GM18870 (cell line): Measurements from ENCODE around the gene NOSTRIN.
"Not testable (repeated sequence)": the region's sequence is repeated elsewhere in the genome, so short reads cannot be mapped to it uniquely, and the experiment has no call there.

ENCODE experiments used
- ATAC-seq: cut with Tn5 transposase; IDR thresholded peaks from one replicate; pipeline ENCODE4 v1.9.1; 2021; ENCODE audit warnings: moderate library complexity; ENCODE audit not compliant: unreplicated experiment

NOSTRIN gene

GRCh38 chr2:168801961-168802858 is at the start of gene NOSTRIN:
TSS of gene NOSTRIN (plus strand) at chr2:168802637. CDS start at chr2:168802647, 10 bp downstream.
- ATAC-seq = no peak

GRCh38 chr2:168753765-168754329 is 48.6 kb upstream of the NOSTRIN start:
- no peak for ATAC-seq

GRCh38 chr2:168757223-168757622 is 45.2 kb upstream of the NOSTRIN start:
- no peak for ATAC-seq

GRCh38 chr2:168758970-168759820 is 43.2 kb upstream of the NOSTRIN start:
- no peak for ATAC-seq

- ATAC-seq = no peak
Observed at GRCh38 chr2:168765401-168765800, 37.0 kb upstream of the NOSTRIN start.

GRCh38 chr2:168766600-168766999 is 35.8 kb upstream of the NOSTRIN start:
- no peak for ATAC-seq

GRCh38 chr2:168767258-168767657 is 35.2 kb upstream of the NOSTRIN start:
- ATAC-seq = no peak

- ATAC-seq = not testable (repeated sequence)
Observed at GRCh38 chr2:168768357-168768756, 34.1 kb upstream of the NOSTRIN start.

GRCh38 chr2:168770796-168771195 is 31.6 kb upstream of the NOSTRIN start:
- no peak for ATAC-seq

- no peak for ATAC-seq
Observed at GRCh38 chr2:168772704-168773103, 29.7 kb upstream of the NOSTRIN start.

- ATAC-seq = no peak
Observed at GRCh38 chr2:168773128-168773527, 29.3 kb upstream of the NOSTRIN start.

GRCh38 chr2:168773719-168774521 is 28.5 kb upstream of the NOSTRIN start:
- no peak for ATAC-seq

GRCh38 chr2:168775837-168776236 is 26.6 kb upstream of the NOSTRIN start:
- no peak for ATAC-seq

- ATAC-seq = no peak
Observed at GRCh38 chr2:168780669-168781071, 21.8 kb upstream of the NOSTRIN start.

- ATAC-seq = no peak
Observed at GRCh38 chr2:168781191-168781817, 21.1 kb upstream of the NOSTRIN start.

- no peak for ATAC-seq
Observed at GRCh38 chr2:168782271-168782670, 20.2 kb upstream of the NOSTRIN start.

GRCh38 chr2:168784993-168785392 is 17.4 kb upstream of the NOSTRIN start:
- ATAC-seq = no peak

- no peak for ATAC-seq
Observed at GRCh38 chr2:168787098-168787781, 15.2 kb upstream of the NOSTRIN start.

- no peak for ATAC-seq
Observed at GRCh38 chr2:168787782-168788376, 14.6 kb upstream of the NOSTRIN start.
